HCEC 1CT (cell line): ENCODE data around the gene SIGLEC1.

Experiments
- DNase-seq: peaks from one replicate; pipeline ENCODE4 v3.0.0-alpha.2; 2017

Gene SIGLEC1

GRCh38 chr20:3678198-3678597 lies 34.2 kb downstream of the SIGLEC1 start:
- no peak for DNase-seq

- no peak for DNase-seq
These were observed 34.7 kb downstream of the SIGLEC1 start for GRCh38 chr20:3677733-3678132.

GRCh38 chr20:3674995-3675900 lies 37.2 kb downstream of the SIGLEC1 start:
- DNase-seq = no peak

- DNase-seq = no peak
These were observed 38.0 kb downstream of the SIGLEC1 start for GRCh38 chr20:3674447-3674846.

- no peak for DNase-seq
These were observed 39.0 kb downstream of the SIGLEC1 start for GRCh38 chr20:3673221-3674070.

GRCh38 chr20:3672547-3673171 lies 39.7 kb downstream of the SIGLEC1 start:
- no peak for DNase-seq

- no peak for DNase-seq
These were observed 40.3 kb downstream of the SIGLEC1 start for GRCh38 chr20:3671986-3672546.

- DNase-seq = no peak
These were observed 41.5 kb downstream of the SIGLEC1 start for GRCh38 chr20:3670945-3671344.

GRCh38 chr20:3670511-3670910 lies 41.9 kb downstream of the SIGLEC1 start:
- DNase-seq = no peak

- no peak for DNase-seq
These were observed 42.6 kb downstream of the SIGLEC1 start for GRCh38 chr20:3669710-3670367.

- no peak for DNase-seq
These were observed 44.9 kb downstream of the SIGLEC1 start for GRCh38 chr20:3667434-3668037.

- no peak for DNase-seq
These were observed 48.5 kb downstream of the SIGLEC1 start for GRCh38 chr20:3663858-3664257.

- no peak for DNase-seq
These were observed 49.2 kb downstream of the SIGLEC1 start, which contains the start of gene GFRA4 for GRCh38 chr20:3663031-3663701. TSS of gene GFRA4 (minus strand) at chr20:3663399. CDS start at chr20:3663399, 0 bp downstream.
